Fibroblast of lung (primary cell): ENCODE measurements around the gene PDLIM7.

Experiments used
- EZH2 ChIP-seq: IDR thresholded peaks from 2 replicates; pipeline ENCODE4 v1.5.1; 2012; ENCODE audit warnings: low read length, control low read depth, mild to moderate bottlenecking; ENCODE audit errors: missing control alignments
- TF ChIP-seq, protein P1 (sequence below), 2 donors: IDR thresholded peaks in 1 of 2; conservative IDR thresholded peaks in 1 of 2; 1 replicate in 1 of 2; 2 replicates in 1 of 2; pipeline ENCODE4 v1.5.1; 2011 to 2012; ENCODE audit warnings: low read length in 2 of 2, control low read depth in 1 of 2, inconsistent platforms in 1 of 2, low read depth in 1 of 2, mild to moderate bottlenecking in 1 of 2

GRCh38 chr5:177492841-177493240, 4.6 kb downstream of the PDLIM7 start:
- TF ChIP-seq, protein P1, sequence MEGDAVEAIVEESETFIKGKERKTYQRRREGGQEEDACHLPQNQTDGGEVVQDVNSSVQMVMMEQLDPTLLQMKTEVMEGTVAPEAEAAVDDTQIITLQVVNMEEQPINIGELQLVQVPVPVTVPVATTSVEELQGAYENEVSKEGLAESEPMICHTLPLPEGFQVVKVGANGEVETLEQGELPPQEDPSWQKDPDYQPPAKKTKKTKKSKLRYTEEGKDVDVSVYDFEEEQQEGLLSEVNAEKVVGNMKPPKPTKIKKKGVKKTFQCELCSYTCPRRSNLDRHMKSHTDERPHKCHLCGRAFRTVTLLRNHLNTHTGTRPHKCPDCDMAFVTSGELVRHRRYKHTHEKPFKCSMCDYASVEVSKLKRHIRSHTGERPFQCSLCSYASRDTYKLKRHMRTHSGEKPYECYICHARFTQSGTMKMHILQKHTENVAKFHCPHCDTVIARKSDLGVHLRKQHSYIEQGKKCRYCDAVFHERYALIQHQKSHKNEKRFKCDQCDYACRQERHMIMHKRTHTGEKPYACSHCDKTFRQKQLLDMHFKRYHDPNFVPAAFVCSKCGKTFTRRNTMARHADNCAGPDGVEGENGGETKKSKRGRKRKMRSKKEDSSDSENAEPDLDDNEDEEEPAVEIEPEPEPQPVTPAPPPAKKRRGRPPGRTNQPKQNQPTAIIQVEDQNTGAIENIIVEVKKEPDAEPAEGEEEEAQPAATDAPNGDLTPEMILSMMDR (conservative IDR thresholded peaks at IDR 0.05 in 1 of 2, IDR thresholded peaks at IDR 0.05 in 1 of 2; ENCODE audit: low read depth in 1 of 2, low read length in 2 of 2) = no peak
- no peak for TF ChIP-seq EZH2
